HG02852 (cell line): Measurements from ENCODE around the gene CADPS2.

Experiments used
- ATAC-seq: cut with Tn5 transposase; IDR thresholded peaks from one replicate; pipeline ENCODE4 v1.9.1; 2021; ENCODE audit warnings: mild to moderate bottlenecking, moderate library complexity; ENCODE audit not compliant: unreplicated experiment

Gene CADPS2

GRCh38 chr7:122618585-122619189 lies 267.6 kb downstream of the CADPS2 start:
- ATAC-seq, result no peak

- ATAC-seq, result no peak
Measured at GRCh38 chr7:122616951-122617350, 269.3 kb downstream of the CADPS2 start.

- no peak for ATAC-seq
Measured at GRCh38 chr7:122605929-122606328, 280.3 kb downstream of the CADPS2 start.

- ATAC-seq, result no peak
Measured at GRCh38 chr7:122604251-122604650, 282.0 kb downstream of the CADPS2 start.

GRCh38 chr7:122602800-122603199 lies 283.5 kb downstream of the CADPS2 start:
- ATAC-seq, result no peak

- ATAC-seq, result no peak
Measured at GRCh38 chr7:122600630-122601029, 285.6 kb downstream of the CADPS2 start.

GRCh38 chr7:122600042-122600441 lies 286.2 kb downstream of the CADPS2 start:
- ATAC-seq, result no peak

- ATAC-seq, result no peak
Measured at GRCh38 chr7:122597277-122597676, 289.0 kb downstream of the CADPS2 start.

- no peak for ATAC-seq
Measured at GRCh38 chr7:122595885-122596284, 290.4 kb downstream of the CADPS2 start.

GRCh38 chr7:122588621-122589020 lies 297.6 kb downstream of the CADPS2 start:
- no peak for ATAC-seq

GRCh38 chr7:122584676-122585251 lies 301.5 kb downstream of the CADPS2 start:
- ATAC-seq, result no peak

- ATAC-seq, result no peak
Measured at GRCh38 chr7:122578350-122578749, 307.9 kb downstream of the CADPS2 start.

- no peak for ATAC-seq
Measured at GRCh38 chr7:122577449-122578003, 308.7 kb downstream of the CADPS2 start.

GRCh38 chr7:122572706-122573105 lies 313.6 kb downstream of the CADPS2 start:
- ATAC-seq, result no peak

- no peak for ATAC-seq
Measured at GRCh38 chr7:122561326-122561725, 324.9 kb downstream of the CADPS2 start.

GRCh38 chr7:122556873-122557542 lies 329.3 kb downstream of the CADPS2 start:
- ATAC-seq, result no peak

- no peak for ATAC-seq
Measured at GRCh38 chr7:122556219-122556618, 330.0 kb downstream of the CADPS2 start.

GRCh38 chr7:122553761-122554160 lies 332.5 kb downstream of the CADPS2 start:
- no peak for ATAC-seq

GRCh38 chr7:122552769-122553168 lies 333.5 kb downstream of the CADPS2 start:
- no peak for ATAC-seq

- ATAC-seq, result no peak
Measured at GRCh38 chr7:122550545-122550944, 335.7 kb downstream of the CADPS2 start.

GRCh38 chr7:122549578-122549977 lies 336.7 kb downstream of the CADPS2 start:
- ATAC-seq, result no peak

GRCh38 chr7:122546496-122546895 lies 339.8 kb downstream of the CADPS2 start:
- ATAC-seq, result no peak
